H9 (cell line): Measurements from ENCODE around the gene IGF1. TPM values are rescaled to one million over a fixed set of nuclear protein-coding genes. Genes with fewer than 3 reads are reported as not detected.

ENCODE experiments used
- DNase-seq: peaks from one replicate; pipeline ENCODE4 v3.0.0-alpha.2; 2017
- H2AFZ ChIP-seq: one replicate; pipeline ENCODE4 v1.6.1; 2013; ENCODE audit warnings: mild to moderate bottlenecking, low read length, control low read depth, moderate library complexity
- H2AK5ac ChIP-seq: 2 replicates; pipeline ENCODE4 v1.6.1; 2013; ENCODE audit warnings: low read length, control low read depth, mixed read lengths; ENCODE audit not compliant: insufficient read length
- H2BK120ac ChIP-seq: one replicate; pipeline ENCODE4 v1.6.1; 2013; ENCODE audit warnings: low read depth, mild to moderate bottlenecking, low read length, control low read depth, inconsistent platforms; ENCODE audit not compliant: poor library complexity, severe bottlenecking
- H2BK12ac ChIP-seq: 2 replicates; pipeline ENCODE4 v1.6.1; 2013; ENCODE audit warnings: low read length, control low read depth, mixed read lengths, low read depth; ENCODE audit not compliant: insufficient read length
- H2BK15ac ChIP-seq: 2 replicates; pipeline ENCODE4 v1.6.1; 2013; ENCODE audit warnings: low read depth, low read length, control low read depth
- H2BK20ac ChIP-seq: one replicate; pipeline ENCODE4 v1.6.1; 2013; ENCODE audit warnings: low read depth, mild to moderate bottlenecking, low read length, control low read depth, inconsistent platforms; ENCODE audit not compliant: poor library complexity, severe bottlenecking
- H2BK5ac ChIP-seq: 2 replicates; pipeline ENCODE4 v1.6.1; 2013; ENCODE audit warnings: low read length, control low read depth, mixed read lengths; ENCODE audit not compliant: insufficient read length
- H3K14ac ChIP-seq: 2 replicates; pipeline ENCODE4 v1.6.1; 2013; ENCODE audit warnings: low read length, control low read depth; ENCODE audit not compliant: insufficient read depth
- H3K18ac ChIP-seq: 2 replicates; pipeline ENCODE4 v1.6.1; 2013; ENCODE audit warnings: low read depth, mild to moderate bottlenecking, mixed read lengths, low read length, control low read depth; ENCODE audit not compliant: insufficient read length
- H3K23ac ChIP-seq: 2 replicates; pipeline ENCODE4 v1.6.1; 2013; ENCODE audit warnings: low read length, control low read depth, mixed read lengths, low read depth; ENCODE audit not compliant: insufficient read length
- H3K23me2 ChIP-seq: 2 replicates; pipeline ENCODE4 v1.6.1; 2013; ENCODE audit warnings: low read depth, mild to moderate bottlenecking, mixed read lengths, low read length, control low read depth; ENCODE audit not compliant: insufficient read length, poor library complexity, severe bottlenecking
- H3K27ac ChIP-seq: 2 replicates; pipeline ENCODE4 v1.5.1; 2013; ENCODE audit warnings: low read length, control low read depth, mixed read lengths, low read depth; ENCODE audit not compliant: insufficient read length
- H3K27me3 ChIP-seq: 2 replicates; pipeline ENCODE4 v1.6.1; 2013; ENCODE audit warnings: low read length, control low read depth, inconsistent platforms; ENCODE audit not compliant: insufficient read depth
- H3K4ac ChIP-seq: 2 replicates; pipeline ENCODE4 v1.6.1; 2013; ENCODE audit warnings: low read depth, mild to moderate bottlenecking, control low read depth, inconsistent platforms, low read length, moderate library complexity
- H3K4me1 ChIP-seq: 2 replicates; pipeline ENCODE4 v1.6.1; 2013; ENCODE audit warnings: low read length, control low read depth, inconsistent platforms; ENCODE audit not compliant: insufficient read depth
- H3K4me2 ChIP-seq: 2 replicates; pipeline ENCODE4 v1.6.1; 2013; ENCODE audit warnings: low read length, control low read depth, mixed read lengths; ENCODE audit not compliant: insufficient read length, insufficient read depth
- H3K56ac ChIP-seq: 2 replicates; pipeline ENCODE4 v1.6.1; 2013; ENCODE audit warnings: low read depth, mild to moderate bottlenecking, mixed read lengths, low read length, control low read depth; ENCODE audit not compliant: insufficient read length
- H3K79me1 ChIP-seq: 2 replicates; pipeline ENCODE4 v1.6.1; 2013; ENCODE audit warnings: low read depth, mild to moderate bottlenecking, moderate library complexity, low read length, control low read depth, inconsistent platforms; ENCODE audit not compliant: insufficient read depth, poor library complexity, severe bottlenecking
- H3K79me2 ChIP-seq: 2 replicates; pipeline ENCODE4 v1.6.1; 2013; ENCODE audit warnings: low read length, control low read depth, inconsistent platforms; ENCODE audit not compliant: insufficient read depth
- H3K9ac ChIP-seq: 2 replicates; pipeline ENCODE4 v1.6.1; 2013; ENCODE audit warnings: low read length, control low read depth, mixed read lengths; ENCODE audit not compliant: insufficient read length; ENCODE audit errors: extremely low read depth
- H3K9me3 ChIP-seq: one replicate; pipeline ENCODE4 v1.6.1; 2013; ENCODE audit warnings: low read depth, low read length, inconsistent platforms; ENCODE audit not compliant: control insufficient read depth
- H3T11ph ChIP-seq: one replicate; pipeline ENCODE4 v1.6.1; 2013; ENCODE audit warnings: mild to moderate bottlenecking, low read length, control low read depth, inconsistent platforms
- H4K20me1 ChIP-seq: one replicate; pipeline ENCODE4 v1.6.1; 2013; ENCODE audit not compliant: control insufficient read depth, insufficient read length, insufficient read depth
- H4K5ac ChIP-seq: 2 replicates; pipeline ENCODE4 v1.6.1; 2013; ENCODE audit warnings: low read depth, mild to moderate bottlenecking, mixed read lengths, low read length, control low read depth; ENCODE audit not compliant: insufficient read length
- H4K8ac ChIP-seq: replicated peaks from 2 replicates; pipeline ENCODE4 v1.6.1; 2013; ENCODE audit warnings: low read length, control low read depth, mixed read lengths, low read depth; ENCODE audit not compliant: insufficient read length
- H4K91ac ChIP-seq: 2 replicates; pipeline ENCODE4 v1.6.1; 2013; ENCODE audit warnings: low read depth, mild to moderate bottlenecking, moderate library complexity, mixed read lengths, low read length, control low read depth; ENCODE audit not compliant: insufficient read length
- H3K27ac Mint-ChIP-seq, 3 experiments: 2 replicates in 2 of 3; 3 replicates in 1 of 3; pipeline ENCODE4 v1.8.0; 2020 to 2021; ENCODE audit warnings: mixed read lengths in 3 of 3, mild to moderate bottlenecking in 1 of 3, moderate library complexity in 1 of 3
- H3K27me3 Mint-ChIP-seq: 2 replicates; pipeline ENCODE4 v1.8.0; 2021; ENCODE audit warnings: low read depth, mild to moderate bottlenecking, moderate library complexity, mixed read lengths
- H3K36me3 Mint-ChIP-seq, 3 experiments: 2 replicates in 2 of 3; 3 replicates in 1 of 3; pipeline ENCODE4 v1.8.0; 2020 to 2021; ENCODE audit warnings: low read depth in 3 of 3, mixed read lengths in 3 of 3; ENCODE audit not compliant: insufficient read depth in 1 of 3
- H3K4me1 Mint-ChIP-seq, 2 experiments: 2 replicates each; pipeline ENCODE4 v1.8.0; 2020; ENCODE audit warnings: mixed read lengths in 2 of 2
- H3K4me3 Mint-ChIP-seq, 2 experiments: 2 replicates in 1 of 2; 3 replicates in 1 of 2; pipeline ENCODE4 v1.8.0; 2020 to 2021; ENCODE audit warnings: mild to moderate bottlenecking in 2 of 2, mixed read lengths in 2 of 2, moderate library complexity in 1 of 2
- H3K9me3 Mint-ChIP-seq, 2 experiments: 2 replicates in 1 of 2; 3 replicates in 1 of 2; pipeline ENCODE4 v1.8.0; 2020; ENCODE audit warnings: mild to moderate bottlenecking in 2 of 2, mixed read lengths in 2 of 2, moderate library complexity in 1 of 2
- CTCF ChIP-seq: fragments of 200-600 bp; sonication (generic); conservative IDR thresholded peaks from 3 replicates; pipeline ENCODE4 v1.8.0; 2021; ENCODE audit warnings: antibody characterized with exemption, mild to moderate bottlenecking
- WGBS: extraction: QIAGEN DNeasy Blood & Tissue Kit; methylation state at CpG from one replicate; pipeline ENCODE4 v1.1.7; 2013; ENCODE audit warnings: missing lambda C conversion rate, low lambda C conversion rate, mixed read lengths; ENCODE audit not compliant: insufficient read length; ENCODE audit errors: extremely low coverage; 5-methylcytosine and 5-hydroxymethylcytosine counted together
- total RNA-seq: library from RNA; stranded (reverse); gene quantifications from 2 replicates; pipeline ENCODE4 v1.2.1, GENCODE V29; 2021

The IGF1 gene
- total RNA-seq, 1 experiment from 2014 or later, result not detected

GRCh38 chr12:102479099-102479885 is 1.1 kb downstream of the IGF1 start:
- no peak overlapping the region for H3K4me2 ChIP-seq
- H4K20me1 ChIP-seq, result no peaks in the 10 kb centered on the region
- no peak overlapping the region for H3T11ph ChIP-seq
- H3K4ac ChIP-seq, result no peak overlapping the region
- H4K5ac ChIP-seq, result no peak overlapping the region
- no peak overlapping the region for H3K14ac ChIP-seq
- no peak overlapping the region for H3K9ac ChIP-seq
- Mint-ChIP-seq H3K27ac (no peak overlapping the region), H3K36me3 (no peaks in the 10 kb centered on the region), H3K4me1 (peaks cover 6% of the 10 kb centered on the region in 2 experiments), H3K27me3 (no peaks in the 10 kb centered on the region), H3K9me3 (no peaks in the 10 kb centered on the region), H3K4me3 (no peak overlapping the region)
- no peak overlapping the region for H4K91ac ChIP-seq
- WGBS, result no CpG with 5 or more reads among the region's 11 CpGs
- no peak overlapping the region for H3K18ac ChIP-seq
- no peak overlapping the region for H2BK20ac ChIP-seq
- no peaks in the 10 kb centered on the region for H3K79me2 ChIP-seq
- H3K23me2 ChIP-seq, result no peaks in the 10 kb centered on the region
- no peak overlapping the region for H4K8ac ChIP-seq
- H2BK120ac ChIP-seq, result no peak overlapping the region
- no peak overlapping the region for H3K23ac ChIP-seq
- H2AFZ ChIP-seq, result no peak overlapping the region
- no peaks in the 10 kb centered on the region for H3K9me3 ChIP-seq
- no peak for TF ChIP-seq CTCF
- H2BK15ac ChIP-seq, result no peak overlapping the region
- H3K56ac ChIP-seq, result no peak overlapping the region
- no peak overlapping the region for H3K27ac ChIP-seq
- no peaks in the 10 kb centered on the region for H3K79me1 ChIP-seq
- H3K27me3 ChIP-seq, result no peaks in the 10 kb centered on the region
- no peaks in the 10 kb centered on the region; the same call in 1 of the 2 replicates for H3K4me1 ChIP-seq
- no peak overlapping the region for H2AK5ac ChIP-seq
- no peak overlapping the region for H2BK5ac ChIP-seq
- H2BK12ac ChIP-seq, result no peak overlapping the region
- DNase-seq, result no peak
